HG03354 (cell line): ENCODE measurements around the gene RNASE9.
"Not testable (repeated sequence)": the region's sequence is repeated elsewhere in the genome, so short reads cannot be mapped to it uniquely, and the experiment has no call there.

Source experiments
- ATAC-seq: cut with Tn5 transposase; IDR thresholded peaks from one replicate; pipeline ENCODE4 v1.9.1; 2021; ENCODE audit warnings: mild to moderate bottlenecking; ENCODE audit not compliant: unreplicated experiment, poor library complexity, severe bottlenecking

The RNASE9 gene

DNA sequence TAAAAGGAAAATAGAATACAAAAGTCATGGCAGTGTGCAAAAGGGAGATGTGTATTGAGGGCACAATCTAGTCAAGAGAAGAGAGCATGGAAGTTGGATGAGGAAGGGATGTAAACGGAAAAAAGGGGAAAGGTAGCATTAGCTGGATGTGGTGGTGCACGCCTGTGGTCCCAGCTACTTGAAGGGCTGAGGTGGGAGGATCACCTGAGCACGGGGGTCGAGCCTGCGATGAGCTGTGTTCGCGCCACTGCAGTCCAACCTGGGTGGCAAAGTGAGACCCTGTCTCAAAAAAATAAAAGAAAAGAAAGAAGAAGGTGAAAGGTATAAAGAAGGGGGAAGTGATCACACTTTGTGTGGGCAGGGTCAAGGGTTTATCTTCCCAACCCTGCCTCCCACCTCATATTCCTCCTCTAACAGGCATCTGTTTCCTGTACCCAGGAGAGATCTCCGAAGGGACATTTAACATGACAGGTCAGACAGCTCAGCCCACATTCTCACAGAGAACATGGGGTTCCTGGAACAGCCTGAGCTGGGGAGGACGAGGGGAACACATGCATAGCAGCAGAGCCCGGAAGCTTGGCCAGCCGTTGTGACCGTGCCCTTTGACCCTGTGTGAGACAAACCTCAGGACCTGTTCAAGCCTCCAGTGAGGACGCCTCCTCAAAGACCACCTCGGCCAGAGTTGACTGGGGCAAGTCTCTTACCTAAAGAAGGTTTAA lies 18.1 kb upstream of the RNASE9 start:
- no peak for ATAC-seq

DNA sequence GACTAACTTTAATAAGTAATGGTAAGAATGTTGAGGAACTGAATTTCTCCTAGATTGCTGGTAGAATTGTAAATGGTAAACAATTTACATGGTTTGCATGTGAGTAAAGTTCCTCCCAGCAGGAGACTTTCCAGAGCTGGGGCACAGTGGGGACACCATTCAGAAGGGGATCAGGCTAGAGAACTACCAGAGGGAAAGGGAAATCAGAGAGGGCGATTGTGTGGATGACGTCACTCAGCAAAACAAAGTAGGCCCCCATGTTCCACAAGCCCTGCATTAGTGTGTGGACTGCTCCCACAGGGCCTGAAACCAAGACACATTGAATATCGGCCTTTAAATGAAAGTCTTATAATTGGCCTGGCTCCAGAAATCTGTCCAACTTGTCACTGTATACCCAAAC lies 17.5 kb upstream of the RNASE9 start:
- ATAC-seq: no peak

DNA sequence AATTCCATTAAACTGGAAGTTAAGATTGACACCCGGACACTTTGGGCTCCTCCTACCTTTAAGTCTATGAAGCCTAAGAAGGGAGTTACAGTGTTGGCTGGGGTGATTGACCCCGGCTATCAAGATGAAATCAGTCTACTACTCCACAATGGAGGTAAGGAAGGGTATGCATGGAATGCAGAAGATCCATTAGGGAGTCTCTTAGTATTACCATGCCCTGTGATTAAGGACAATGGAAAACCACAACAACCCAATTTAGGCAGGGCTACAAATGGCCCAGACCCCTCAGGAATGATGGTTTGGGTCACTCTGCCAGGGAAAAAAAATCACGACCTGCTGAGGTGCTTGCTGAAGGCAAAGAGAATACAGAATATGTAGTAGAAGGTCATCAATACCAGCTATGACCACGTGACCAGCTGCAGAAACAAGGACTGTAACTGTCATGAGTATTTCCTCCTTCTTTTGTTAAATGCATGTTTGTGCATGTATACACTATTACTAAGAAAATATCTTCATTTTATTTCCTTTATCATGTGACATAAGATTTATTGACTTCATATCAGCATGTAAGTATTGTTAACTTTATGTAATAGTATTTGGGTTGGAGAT lies 11.6 kb upstream of the RNASE9 start:
- ATAC-seq: not testable (repeated sequence)

DNA sequence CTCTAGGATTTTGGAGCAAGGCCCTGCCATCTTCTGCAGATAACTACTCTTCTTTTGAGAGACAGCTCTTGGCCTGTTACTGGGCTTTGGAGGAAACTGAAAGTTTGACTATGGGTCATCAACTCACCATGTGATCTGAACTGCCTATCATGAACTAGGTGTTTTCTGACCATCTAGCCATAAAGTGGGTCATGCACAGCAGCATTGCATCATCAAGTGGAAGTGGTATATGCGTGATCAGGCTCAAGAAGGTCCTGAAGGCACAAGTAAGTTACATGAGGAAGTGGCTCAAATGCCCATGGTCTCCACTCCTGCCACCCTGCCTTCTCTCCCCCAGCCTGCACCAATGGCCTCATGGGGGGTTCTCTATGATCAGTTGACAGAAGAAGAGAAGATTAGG lies 9.9 kb upstream of the RNASE9 start:
- not testable (repeated sequence) for ATAC-seq

DNA sequence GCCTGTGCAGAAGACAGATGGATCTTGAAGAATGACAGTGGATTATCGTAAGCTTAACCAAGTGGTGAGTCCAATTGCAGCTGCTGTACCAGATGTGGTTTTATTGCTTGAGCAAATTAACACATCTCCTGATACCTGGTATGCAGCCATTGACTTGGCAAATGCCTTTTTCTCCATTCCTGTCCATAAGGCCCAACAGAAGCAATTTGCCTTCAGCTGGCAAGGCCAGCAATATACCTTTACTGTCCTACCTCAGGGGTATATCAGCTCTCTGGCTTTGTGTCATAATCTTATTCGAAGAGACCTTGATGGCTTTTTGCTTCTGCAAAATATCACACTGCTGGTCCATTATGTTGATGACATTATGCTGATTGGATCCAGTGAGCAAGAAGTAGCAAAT lies 9.0 kb upstream of the RNASE9 start:
- ATAC-seq: not testable (repeated sequence)

GRCh38 chr14:20569066-20569465 lies 8.2 kb upstream of the RNASE9 start:
- no peak for ATAC-seq

DNA sequence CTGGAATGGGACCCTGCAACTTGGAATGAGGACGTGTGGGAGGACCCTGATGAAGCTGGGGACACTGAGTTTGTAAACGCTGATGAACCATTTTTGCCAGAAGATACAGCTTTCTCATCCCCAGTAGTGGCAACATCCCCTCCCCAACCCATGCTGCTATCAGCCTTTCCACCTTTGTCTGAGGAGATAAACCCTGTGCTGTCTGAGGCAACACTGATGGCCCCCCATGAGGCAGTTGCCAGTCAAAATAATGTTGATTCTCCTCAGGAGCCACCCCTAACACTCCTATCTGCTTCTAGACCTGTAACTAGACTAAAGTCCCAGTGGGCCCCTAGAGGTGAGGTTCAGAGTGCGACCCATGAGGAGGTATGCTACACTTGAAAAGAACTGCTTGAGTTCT lies 7.5 kb upstream of the RNASE9 start:
- no peak for ATAC-seq

GRCh38 chr14:20567199-20567598 lies 6.4 kb upstream of the RNASE9 start:
- not testable (repeated sequence) for ATAC-seq

GRCh38 chr14:20564501-20564997 lies 3.7 kb upstream of the RNASE9 start:
- no peak for ATAC-seq

DNA sequence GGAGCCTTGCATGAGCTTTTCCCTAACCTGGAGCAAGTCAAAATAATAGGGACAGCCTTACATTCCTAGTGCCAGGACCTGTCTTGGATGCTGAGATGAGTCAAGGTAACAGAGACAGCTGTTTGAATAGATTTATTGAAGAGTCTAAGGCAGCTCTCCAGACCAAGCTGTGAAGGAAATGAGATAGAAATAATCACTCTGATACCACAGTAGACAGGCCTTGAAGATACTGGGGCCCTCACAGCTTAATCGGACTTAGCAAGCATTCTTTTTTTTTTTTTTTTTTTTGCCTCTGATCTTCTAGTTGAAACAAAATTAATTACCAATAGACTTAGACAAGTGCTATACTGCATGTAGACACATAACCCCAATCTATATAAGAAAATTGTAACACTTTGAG lies 3.1 kb upstream of the RNASE9 start:
- ATAC-seq: no peak

- no peak for ATAC-seq
These were observed 1.4 kb downstream of the RNASE9 start for GRCh38 chr14:20559461-20559904.

- no peak for ATAC-seq
These were observed 3.7 kb downstream of the RNASE9 start for GRCh38 chr14:20557212-20557542.

GRCh38 chr14:20556500-20557211 lies 4.2 kb downstream of the RNASE9 start:
- no peak for ATAC-seq

DNA sequence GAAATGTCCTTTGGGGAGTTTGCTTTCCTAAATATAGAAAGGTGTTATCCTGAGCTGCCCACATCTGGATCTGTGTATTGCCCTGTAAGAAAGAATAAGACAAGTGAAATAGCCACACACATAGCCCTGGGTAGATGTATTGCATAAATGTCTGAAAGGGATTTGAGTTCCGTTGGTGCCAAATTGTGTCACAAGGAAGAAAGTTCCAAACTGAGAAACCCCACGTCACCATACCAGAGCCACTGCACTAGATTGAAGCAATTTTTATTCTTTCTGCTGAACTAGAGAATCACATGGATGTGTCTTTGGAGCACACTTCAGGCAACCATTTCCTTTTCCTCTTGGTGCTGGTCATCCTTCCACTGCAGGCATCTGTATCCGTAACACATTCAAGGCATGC lies 5.0 kb downstream of the RNASE9 start:
- ATAC-seq: no peak

DNA sequence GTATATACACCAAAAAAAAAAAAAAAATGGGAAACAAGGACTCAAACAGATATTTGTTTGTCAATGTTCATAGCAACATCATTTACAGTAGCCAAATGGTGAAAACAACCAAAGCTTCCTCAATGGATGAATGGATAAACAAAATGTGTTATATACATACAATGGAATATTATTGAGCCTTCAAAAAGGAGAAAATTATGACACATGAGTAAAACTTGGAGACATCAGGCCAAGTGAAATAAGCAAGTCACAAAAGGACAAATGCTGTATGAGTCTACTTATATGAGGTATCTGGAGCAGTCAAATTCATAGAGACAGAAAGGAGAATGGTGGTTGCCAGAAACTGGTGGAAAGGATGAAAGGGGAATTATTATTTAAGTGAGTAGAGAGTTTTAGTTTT lies 7.8 kb downstream of the RNASE9 start:
- no peak for ATAC-seq

DNA sequence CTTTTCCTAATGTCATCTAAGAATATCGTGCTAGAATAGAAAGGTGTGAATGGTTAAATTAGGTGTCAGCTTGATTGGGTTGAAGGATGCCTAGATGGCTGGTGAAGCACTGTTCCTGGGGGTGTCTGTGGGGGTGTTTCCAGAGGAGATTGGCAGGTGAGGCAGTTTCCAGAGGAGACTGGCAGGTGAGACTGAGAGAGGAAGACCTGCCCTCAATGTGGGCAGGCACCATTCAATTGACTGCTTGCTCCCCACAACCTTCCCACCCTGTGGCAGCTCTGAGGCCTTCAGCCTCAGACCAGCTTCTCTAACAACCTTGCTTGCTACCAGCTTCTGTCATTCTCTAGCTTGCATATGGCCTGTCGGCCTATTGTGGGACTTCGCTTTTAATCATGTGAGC lies 9.2 kb downstream of the RNASE9 start:
- ATAC-seq: no peak

GRCh38 chr14:20550926-20551325 lies 9.9 kb downstream of the RNASE9 start:
- no peak for ATAC-seq

DNA sequence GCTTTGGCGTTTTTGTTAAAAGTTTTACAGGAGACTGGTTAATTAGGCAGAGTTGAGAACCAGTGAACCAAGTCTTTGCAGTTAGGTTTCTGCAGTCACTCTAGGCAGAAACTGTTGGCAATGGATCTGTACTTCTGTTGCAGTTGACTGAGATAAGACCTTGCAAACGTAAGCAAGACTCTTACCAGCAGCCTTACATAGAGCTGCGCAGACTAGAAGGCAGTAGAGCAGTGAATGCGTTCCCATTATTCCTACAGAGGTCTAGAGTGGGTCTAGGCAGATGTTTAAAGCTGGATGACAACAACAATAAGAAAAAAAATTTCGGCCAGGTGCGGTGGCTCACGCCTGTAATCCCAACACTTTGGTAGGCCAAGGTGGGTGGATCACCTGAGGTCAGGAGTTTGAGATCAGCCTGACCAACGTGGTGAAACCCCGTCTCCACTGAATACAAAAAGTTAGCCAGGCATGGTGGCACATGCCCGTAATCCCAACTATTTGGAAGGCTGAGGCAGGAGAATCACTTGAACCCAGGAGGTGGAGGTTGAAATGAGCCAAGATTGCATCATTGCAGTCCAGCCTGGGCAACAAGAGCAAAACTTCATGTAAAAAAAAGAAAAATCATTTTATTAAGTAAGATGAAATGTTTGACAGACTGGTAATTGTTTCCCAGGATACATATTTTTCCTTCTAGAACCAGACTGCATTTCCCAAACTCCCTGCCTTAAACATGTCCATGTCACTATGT lies 12.3 kb downstream of the RNASE9 start:
- no peak for ATAC-seq

DNA sequence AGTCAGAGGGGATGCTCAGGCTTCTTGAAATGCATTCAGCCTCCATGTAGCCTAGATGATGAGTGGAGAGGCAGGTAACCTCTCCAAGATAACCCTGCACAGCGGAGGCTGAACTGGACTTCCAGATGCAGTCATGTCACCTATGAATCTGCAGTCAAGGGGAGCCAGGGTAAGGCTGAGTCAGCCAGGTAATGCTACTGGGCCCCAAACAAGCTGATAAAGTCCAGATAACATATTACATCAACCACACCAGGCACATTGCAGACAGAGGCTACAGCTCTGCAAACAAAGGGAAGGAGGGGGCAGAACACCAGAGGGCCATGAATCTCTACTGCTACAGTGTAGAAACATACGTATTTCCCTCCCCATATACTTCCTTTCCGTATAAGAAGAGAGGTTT lies 14.0 kb downstream of the RNASE9 start:
- no peak for ATAC-seq

DNA sequence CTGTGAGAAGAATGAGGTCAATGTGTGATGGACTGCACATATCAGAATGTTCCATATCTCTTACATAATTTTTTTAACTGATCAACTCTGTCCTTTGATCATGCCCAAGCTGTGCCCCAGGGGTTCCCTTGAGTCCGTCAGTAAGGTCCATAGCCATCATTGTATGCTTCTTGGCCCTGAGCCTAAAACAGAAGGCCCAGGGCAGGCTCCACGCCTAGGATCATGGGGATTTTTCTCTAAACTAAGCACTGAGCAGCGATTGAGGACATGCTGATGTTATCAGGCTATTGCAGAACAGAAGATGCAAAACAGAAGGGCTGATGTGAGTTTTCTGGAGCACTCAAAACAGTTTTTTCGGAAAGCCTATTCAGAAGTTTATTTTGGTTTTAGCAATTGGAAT lies 20.9 kb downstream of the RNASE9 start:
- ATAC-seq: no peak
